Prostate gland (tissue), 2 donors: ENCODE results near the gene PDZD7.

Experiments
- POLR2AphosphoS5 ChIP-seq: sonication (generic); formaldehyde crosslinking; IDR thresholded peaks from one replicate; pipeline ENCODE4 v1.6.1; 2017; ENCODE audit warnings: antibody characterized with exemption
- TF ChIP-seq, protein P1 (sequence below), 4 experiments: fragments of 200-600 bp in 2 of 4; fragments of 450-650 bp in 2 of 4; sonication (generic) in 2 of 4; IDR thresholded peaks; 1 replicate in 3 of 4; 2 replicates in 1 of 4; pipeline ENCODE4 v1.5.1; 2016 to 2019; ENCODE audit warnings: antibody characterized with exemption in 4 of 4, mild to moderate bottlenecking in 2 of 4, moderate library complexity in 2 of 4

DNA sequence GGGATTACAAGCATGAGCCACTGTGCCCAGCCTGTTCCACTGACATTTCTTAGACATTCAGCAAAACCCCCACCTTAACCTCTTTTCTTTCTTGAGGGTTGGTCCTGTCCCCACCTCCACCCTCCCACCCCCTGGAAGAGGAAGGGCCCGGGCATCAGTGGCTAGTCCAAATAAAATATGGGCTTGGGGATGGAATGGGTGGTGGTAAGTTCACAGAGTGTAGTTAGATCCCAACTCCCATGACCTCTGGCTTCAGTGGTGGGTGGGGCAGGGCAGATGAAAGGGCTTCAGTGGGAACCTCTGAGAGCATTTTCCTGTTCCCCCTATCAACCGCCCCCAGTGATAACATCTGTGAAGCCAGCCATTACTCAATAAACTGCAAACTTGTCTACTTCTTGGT lies 9.9 kb upstream of the PDZD7 start:
- TF ChIP-seq, protein P1, sequence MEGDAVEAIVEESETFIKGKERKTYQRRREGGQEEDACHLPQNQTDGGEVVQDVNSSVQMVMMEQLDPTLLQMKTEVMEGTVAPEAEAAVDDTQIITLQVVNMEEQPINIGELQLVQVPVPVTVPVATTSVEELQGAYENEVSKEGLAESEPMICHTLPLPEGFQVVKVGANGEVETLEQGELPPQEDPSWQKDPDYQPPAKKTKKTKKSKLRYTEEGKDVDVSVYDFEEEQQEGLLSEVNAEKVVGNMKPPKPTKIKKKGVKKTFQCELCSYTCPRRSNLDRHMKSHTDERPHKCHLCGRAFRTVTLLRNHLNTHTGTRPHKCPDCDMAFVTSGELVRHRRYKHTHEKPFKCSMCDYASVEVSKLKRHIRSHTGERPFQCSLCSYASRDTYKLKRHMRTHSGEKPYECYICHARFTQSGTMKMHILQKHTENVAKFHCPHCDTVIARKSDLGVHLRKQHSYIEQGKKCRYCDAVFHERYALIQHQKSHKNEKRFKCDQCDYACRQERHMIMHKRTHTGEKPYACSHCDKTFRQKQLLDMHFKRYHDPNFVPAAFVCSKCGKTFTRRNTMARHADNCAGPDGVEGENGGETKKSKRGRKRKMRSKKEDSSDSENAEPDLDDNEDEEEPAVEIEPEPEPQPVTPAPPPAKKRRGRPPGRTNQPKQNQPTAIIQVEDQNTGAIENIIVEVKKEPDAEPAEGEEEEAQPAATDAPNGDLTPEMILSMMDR (IDR thresholded peaks at IDR 0.05): no peak
- no peak for TF ChIP-seq POLR2AphosphoS5
